KOPT-K1 (cell line): ENCODE data around the gene ZNF688.
A peak's percentile ranks its signal among the peaks of the same experiment; 100 is the strongest.

ENCODE experiments used
- H3K27ac ChIP-seq: fragments of 200-600 bp; sonication (generic); 2 replicates; pipeline ENCODE4 v1.5.1; 2016; ENCODE audit warnings: antibody characterized with exemption, mild to moderate bottlenecking, low read depth, low read length; ENCODE audit not compliant: poor library complexity, severe bottlenecking
- H3K36me3 ChIP-seq: fragments of 200-600 bp; sonication (generic); 2 replicates; pipeline ENCODE4 v1.5.1; 2017; ENCODE audit warnings: antibody characterized with exemption, mild to moderate bottlenecking, low read length, moderate library complexity; ENCODE audit not compliant: insufficient read depth
- H3K9me3 ChIP-seq: fragments of 200-600 bp; sonication (generic); 2 replicates; pipeline ENCODE4 v1.5.1; 2017; ENCODE audit warnings: antibody characterized with exemption, low read length, mild to moderate bottlenecking; ENCODE audit not compliant: insufficient read depth, poor library complexity, severe bottlenecking

Gene ZNF688

DNA sequence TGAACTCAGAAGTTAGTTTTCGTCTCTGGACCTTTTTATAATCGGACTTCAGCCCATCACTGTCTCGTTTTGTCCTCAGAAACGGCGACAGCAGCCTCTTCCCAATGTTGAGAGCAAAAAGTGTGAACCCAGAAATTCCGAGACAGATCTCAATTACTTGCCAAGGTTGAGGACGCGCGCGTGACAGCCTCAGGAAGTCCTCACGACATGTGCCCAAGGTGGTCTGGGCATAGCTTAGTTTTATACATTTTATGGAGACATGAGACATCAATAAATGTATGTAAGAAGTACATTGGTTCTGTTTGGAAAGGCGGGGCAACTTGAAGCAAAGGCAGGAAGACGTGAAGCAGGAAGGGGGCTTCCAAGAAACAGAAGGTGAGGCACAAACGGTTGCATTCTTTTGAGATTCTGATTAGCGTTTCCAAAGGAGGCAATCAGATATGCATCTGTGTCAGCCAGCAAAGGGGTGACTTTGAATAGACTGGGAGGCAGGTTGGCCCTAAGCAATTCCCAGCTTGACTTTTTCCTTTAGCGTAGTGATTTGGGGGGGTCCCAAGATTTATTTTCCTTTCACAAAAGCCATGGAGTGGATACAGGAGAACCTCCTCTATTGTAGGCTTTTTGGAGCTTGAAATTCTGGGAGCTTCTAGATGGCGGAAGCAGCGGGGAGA, 36.3 kb downstream of the ZNF688 start:
- Histone ChIP-seq H3K36me3 (peaks cover 30% of the 10 kb centered on the region), H3K9me3 (no peaks in the 10 kb centered on the region), H3K27ac (peak overlapping the region; percentile 96)

- Histone ChIP-seq H3K9me3 (no peaks in the 10 kb centered on the region), H3K27ac (peak within 1 kb of the TSS; percentile 96), H3K36me3 (peaks cover 31% of the 10 kb centered on the region)
Observed at GRCh38 chr16:30534368-30535105, 37.0 kb downstream of the ZNF688 start, which contains the start of gene ZNF747. Gene ZNF747, minus strand, starts transcription at chr16:30534858. Its CDS starts 179 bp downstream, at chr16:30534679.

DNA sequence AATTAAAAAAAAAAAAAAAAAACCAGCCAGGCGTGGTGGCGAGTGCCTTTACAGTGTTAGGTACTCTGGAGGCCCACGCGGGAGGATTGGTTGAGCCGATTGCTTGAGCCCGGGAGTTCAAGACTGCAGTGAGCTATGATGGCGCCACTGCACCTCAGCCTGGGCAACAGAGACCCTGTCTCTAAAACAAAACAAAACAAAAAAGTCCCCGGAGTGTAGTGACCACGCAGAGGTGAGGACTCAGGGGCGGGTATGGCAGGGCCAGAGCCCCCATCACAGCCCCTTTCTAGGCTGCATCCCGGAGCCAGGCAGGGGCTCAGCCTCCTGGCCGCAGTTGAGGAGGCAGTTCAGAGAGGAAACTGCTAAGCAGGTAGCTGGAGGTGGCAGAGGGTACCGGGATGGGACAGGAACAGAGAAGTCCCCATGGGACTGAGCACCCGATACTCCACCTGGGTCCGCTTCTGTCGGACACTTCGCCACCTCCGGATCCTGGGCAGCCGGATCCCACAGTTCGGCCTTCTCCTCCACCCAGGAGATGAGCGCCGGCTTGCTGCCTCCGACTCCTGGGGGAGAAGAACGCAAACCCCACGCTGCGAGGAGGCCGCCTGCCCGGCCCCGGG, 37.7 kb downstream of the ZNF688 start:
- Histone ChIP-seq H3K27ac (peak overlapping the region; percentile 96), H3K36me3 (peaks cover 31% of the 10 kb centered on the region), H3K9me3 (no peaks in the 10 kb centered on the region)

GRCh38 chr16:30533146-30533522, 38.4 kb downstream of the ZNF688 start:
- Histone ChIP-seq H3K27ac (peak overlapping the region; percentile 96), H3K9me3 (no peaks in the 10 kb centered on the region), H3K36me3 (peaks cover 31% of the 10 kb centered on the region)

DNA sequence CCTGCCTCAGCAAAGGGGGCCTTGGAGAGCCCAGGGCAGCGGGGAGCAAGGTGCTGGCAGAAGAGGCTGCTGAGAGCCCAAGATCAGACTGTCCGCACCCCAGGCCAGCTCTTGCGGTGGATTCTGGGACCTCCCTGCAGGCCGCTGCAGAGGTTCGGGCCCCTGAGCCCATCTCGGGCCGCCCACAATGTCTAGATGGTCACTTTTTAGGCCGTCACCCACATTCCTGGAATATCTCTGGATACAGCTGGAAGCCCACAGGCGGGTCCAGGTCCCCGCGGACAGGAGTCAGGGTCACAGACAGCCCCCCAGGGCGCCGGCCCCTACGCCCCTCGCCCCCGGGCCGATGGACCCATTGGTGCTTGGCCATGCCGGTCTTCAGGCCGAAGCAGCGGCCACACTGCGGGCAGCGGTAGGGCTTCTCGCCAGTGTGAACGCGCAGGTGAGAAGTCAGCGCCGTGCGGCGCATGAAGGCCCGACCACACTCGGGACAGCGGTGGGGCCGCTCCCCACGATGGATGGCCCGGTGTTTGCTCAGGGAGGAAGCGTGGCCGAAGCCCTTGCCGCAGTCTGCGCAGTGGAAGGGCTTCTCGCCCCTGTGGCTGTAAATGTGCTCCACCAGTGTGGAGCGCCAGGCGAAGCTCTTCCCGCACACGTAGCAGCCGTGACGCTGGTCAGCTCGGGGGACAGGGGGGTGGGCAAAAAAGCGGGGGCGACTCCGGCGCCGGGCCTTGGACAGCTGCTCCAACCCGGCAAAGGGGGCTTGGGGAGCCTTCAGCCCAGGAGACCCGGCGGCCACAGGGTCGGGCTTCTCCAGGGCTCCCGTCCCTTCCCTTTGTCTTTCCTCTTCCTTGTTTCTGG, 39.0 kb downstream of the ZNF688 start:
- Histone ChIP-seq H3K36me3 (peaks cover 31% of the 10 kb centered on the region), H3K27ac (no peak overlapping the region), H3K9me3 (no peaks in the 10 kb centered on the region)

- no peaks in the 10 kb centered on the region for H3K9me3 ChIP-seq
- H3K36me3 ChIP-seq = peaks cover 31% of the 10 kb centered on the region
- no peak overlapping the region for H3K27ac ChIP-seq
Observed at GRCh38 chr16:30530163-30531037, 41.1 kb downstream of the ZNF688 start.

- H3K9me3 ChIP-seq = no peaks in the 10 kb centered on the region
- no peak overlapping the region for H3K27ac ChIP-seq
- H3K36me3 ChIP-seq = peaks cover 31% of the 10 kb centered on the region
Observed at GRCh38 chr16:30528799-30529457, 42.6 kb downstream of the ZNF688 start.

DNA sequence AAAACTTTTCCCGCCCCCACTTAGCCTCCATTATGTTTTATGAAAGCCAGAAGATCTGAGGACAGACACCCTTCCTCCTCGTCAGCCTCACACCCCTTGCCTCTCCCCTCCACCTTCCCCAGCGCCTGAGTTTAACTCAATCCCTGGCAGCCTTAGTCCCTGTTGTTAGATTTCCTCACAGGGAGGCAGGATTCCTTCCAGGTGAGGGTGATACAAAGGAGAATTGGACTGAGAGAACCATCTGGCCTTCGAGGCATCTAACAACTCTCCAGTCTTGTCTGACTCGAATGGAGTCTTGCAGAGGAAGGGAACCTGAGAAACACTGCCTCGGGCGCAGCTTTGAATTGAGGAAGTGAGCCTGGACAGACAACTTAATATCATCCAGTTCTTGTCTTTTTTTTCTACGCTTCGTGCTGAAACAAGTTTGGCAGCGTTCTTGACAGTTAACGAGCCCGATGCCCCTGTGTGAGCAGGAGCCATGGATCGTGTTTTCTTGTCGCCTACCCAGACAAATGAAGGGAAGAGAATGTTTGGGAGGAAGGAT, 43.8 kb downstream of the ZNF688 start:
- Histone ChIP-seq H3K36me3 (peaks cover 26% of the 10 kb centered on the region), H3K27ac (peak overlapping the region; percentile 81), H3K9me3 (no peaks in the 10 kb centered on the region)

GRCh38 chr16:30526823-30527634, 44.5 kb downstream of the ZNF688 start:
- Histone ChIP-seq H3K27ac (peak overlapping the region; percentile 81), H3K36me3 (peaks cover 23% of the 10 kb centered on the region), H3K9me3 (no peaks in the 10 kb centered on the region)

- peak within 1 kb of the TSS; percentile 81 for H3K27ac ChIP-seq
- H3K9me3 ChIP-seq = no peaks in the 10 kb centered on the region
- peaks cover 23% of the 10 kb centered on the region for H3K36me3 ChIP-seq
Observed at GRCh38 chr16:30526137-30526822, 45.2 kb downstream of the ZNF688 start, which contains the start of gene ZNF768. Gene ZNF768, minus strand, starts transcription at chr16:30526566. Its CDS starts 153 bp downstream, at chr16:30526413.

DNA sequence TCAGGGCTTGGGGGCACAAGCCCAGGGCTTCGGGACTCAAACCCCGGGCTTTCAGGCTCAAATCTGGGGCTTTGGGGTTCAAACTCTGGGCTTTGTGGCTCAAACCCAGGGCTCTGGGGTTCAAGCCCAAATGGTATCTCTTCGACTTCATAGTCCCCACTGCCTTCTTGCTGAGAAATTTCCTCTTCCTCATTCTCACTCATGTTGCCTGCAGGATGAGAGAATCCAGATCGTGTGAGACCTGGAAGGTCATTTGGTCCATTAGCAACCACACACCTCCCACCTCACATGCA, 45.7 kb downstream of the ZNF688 start:
- H3K27ac ChIP-seq = peak overlapping the region; percentile 81

More for the DNA sequence above, 45.7 kb downstream of the ZNF688 start:
- peaks cover 19% of the 10 kb centered on the region; the same call in 1 of the 2 replicates for H3K36me3 ChIP-seq
- H3K9me3 ChIP-seq = no peaks in the 10 kb centered on the region
